GM19193 (cell line): Measurements from ENCODE around the gene TARS3.

ENCODE experiments used
- POLR2A ChIP-seq: IDR thresholded peaks from 4 replicates; pipeline ENCODE4 v1.6.1; 2011; ENCODE audit not compliant: insufficient read depth, insufficient read length; ENCODE audit errors: extremely low read depth

TARS3 gene

DNA sequence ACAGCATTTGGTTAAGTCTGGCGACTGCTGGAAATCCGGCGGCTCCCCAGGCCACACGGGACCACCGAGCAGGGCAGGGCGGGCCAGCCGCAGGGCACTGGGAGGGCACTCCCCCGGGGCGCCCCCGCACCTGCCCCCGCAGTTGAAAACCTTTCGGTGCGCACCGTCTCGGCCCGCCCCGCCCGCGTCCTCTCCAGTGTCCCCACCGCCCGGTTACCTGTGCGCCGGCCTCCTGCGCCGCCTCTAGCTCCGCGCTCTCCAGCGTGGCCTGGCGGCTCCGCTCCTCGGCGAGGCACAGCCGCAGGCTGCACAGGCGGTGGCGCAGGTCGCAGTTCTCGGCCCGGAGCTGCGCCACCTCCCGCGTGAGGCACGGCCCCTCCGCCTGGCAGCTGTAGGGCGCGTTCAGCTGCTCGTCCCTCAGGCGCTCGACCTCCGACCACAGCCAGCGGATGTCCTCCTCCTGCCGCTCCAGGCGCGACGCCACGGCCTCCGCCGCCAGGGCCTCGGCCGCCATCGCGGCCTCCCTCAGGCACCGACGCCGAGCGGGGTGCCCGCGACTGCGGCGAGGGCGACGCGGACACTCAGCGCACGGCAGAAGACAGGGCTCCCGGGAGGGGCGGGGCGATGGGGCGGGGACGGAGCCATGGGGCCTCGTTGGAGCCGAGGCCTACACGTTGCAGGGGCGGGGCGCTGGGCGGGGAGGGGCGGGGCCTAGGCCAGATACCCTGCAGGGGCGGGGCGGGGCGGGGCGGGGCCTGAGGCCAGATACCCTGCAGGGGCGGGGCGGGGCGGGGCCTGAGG, at the start of gene TARS3:
Gene TARS3, minus strand, starts transcription at position 600 of the 801 bp plus-strand sequence. Its CDS starts 86 bp downstream, at position 514.
- TF ChIP-seq POLR2A, result peak; percentile 92

DNA sequence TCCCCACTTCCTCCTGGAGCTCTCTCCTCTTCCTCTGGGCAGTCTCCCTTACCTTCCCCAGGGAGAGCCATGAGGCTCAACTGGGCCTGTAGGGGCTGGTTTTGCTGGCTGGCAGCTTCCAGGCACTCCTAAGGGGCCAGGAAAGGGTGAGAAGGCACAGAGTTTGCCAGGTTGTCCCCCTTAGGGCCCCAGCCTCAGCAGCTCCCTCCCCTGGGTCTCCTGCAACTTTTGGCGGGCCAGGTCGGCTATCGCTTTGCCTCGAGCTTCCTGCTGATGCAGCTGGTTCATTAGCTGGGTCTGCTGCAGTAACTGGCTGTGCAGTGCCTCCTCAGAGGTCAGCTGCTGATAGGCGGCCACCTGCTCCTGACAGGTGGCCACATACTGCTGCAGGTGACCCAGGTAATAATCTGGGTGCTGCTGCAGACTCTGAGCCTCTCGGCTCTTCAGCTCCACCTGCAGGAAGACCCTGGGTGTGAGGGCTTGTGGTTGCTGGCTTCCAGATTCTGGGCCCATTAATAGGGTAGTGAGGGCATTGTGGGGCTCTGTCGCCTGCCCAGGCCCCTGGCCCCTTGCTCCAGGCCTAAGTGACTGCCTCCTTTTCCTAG, 49.3 kb upstream of the TARS3 start:
- no peak for TF ChIP-seq POLR2A

DNA sequence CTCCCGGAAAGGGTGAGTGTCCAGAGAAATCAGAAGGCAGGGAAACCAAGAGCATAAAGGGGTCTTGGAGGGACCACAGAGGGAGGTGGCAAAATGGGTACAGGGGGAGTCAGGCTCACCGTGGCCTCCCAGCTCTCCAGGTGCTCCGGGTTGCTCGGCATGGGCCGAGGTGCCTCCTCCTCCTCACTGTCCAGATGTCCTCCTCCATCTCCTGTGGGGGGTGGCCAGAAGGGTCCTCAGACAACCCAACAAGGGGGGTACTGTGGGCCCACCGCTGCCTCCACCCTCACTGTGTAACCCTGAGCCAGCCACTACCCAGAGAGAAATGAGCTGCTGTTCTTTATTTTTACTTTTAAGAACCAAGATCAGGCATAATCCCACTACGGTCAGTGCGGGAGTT, 48.6 kb upstream of the TARS3 start:
- no peak for TF ChIP-seq POLR2A

DNA sequence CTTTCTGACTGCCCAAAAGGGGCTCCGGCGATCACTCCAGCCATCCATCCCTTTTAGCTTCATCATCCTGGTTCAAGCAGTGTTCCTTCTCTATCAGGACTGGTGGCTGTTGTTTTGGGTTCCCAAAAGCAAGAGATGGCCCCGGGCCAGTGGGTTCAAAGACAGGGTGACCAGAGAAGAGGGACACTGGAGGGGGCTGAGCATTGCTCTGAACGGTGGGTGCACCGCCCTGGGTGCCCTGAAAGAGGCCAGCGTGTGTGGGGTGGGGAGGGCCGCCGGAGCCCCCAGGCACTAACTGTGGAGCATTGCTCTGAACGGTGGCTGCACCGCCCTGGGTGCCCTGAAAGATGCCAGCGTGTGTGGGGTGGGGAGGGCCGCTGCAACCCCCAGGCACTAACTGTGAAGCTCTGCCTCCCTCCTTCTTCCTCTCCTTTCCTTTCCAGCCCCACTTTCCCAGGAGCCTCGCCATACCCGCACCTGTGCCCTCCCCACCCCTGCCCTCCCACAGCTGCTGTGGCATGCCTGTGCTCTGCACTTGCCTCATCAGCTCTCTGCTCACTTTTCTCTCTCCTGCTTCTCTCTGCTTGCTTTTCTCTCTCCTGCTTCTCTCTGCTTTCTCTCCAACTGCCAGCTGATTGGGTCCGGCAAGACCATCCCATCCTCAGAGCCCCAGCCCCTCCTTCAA, 41.6 kb upstream of the TARS3 start:
- no peak for TF ChIP-seq POLR2A

DNA sequence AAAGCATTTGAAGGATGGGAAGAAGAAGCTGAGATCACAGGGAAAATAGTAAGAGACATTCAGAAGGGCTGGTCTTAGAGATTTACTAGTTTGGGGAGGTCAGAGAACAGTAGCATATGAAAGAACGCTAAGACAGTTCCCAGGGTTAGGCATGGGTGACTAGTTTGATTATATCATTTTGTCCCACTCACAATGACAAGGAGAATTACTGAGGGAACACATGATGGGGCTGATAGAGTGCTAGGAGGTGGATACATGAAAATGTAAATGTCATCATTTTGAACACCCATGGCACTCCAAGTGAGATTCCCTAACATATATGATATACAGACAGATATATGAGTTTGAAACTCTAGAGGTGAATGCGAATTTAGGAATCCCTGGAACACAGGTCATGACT, 9.3 kb upstream of the TARS3 start:
- TF ChIP-seq POLR2A, result no peak

DNA sequence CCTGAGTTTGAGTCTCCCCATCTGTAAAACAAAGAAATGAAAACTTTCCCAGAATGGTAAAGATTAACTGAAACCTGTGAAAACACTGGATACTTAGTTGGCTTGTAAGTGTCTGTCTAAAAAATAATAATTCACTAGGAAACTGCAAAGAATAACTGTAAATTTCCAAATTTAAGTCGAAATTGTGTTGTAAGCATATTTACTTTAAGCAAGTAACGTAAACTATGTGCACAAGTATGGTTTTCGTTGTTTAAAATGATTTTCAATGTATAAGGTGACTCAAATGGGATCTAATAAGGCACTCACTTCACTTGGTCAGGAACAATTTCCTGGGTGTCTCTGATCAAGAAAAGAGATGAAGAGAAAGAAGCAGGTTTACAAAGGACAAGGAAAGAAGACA, 8.5 kb upstream of the TARS3 start:
- TF ChIP-seq POLR2A, result no peak

DNA sequence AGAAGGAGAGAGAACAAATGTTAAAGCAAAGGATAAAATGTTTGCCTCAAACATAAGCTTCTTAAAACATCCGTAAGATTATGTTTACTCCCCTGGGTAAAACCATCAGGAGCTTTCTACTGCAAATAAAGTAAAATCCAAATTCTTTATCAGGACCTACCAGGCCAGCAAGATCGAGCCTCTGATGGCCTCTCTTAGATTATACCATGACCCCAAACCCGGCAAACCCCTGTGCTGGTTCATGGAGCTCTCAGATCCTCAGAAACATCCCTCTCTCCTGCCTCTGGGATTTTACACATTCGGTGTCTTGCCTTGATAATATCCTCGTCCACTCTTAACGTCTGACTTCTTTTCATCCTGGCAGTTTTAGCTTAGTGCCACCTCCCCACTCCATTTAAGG, 7.5 kb upstream of the TARS3 start:
- no peak for TF ChIP-seq POLR2A

DNA sequence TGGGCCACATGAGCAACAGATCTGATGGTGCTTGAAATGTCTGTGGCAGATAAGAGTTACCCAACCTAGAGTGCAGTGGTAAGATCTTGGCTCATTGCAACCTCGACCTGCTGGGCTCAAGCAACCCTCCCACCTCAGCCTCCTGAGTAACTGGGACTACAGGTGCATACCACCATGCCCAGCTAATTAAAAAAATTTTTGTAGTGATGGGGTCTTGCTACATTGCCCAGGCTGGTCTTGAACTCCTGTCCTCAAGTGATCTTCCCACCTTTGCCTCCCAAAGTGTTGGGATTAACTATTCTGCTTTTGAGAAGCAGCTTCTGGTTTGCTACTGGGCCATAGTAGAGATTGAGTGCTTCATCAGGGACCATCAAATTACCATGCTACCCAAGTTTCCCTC, 2.9 kb upstream of the TARS3 start:
- TF ChIP-seq POLR2A, result no peak

DNA sequence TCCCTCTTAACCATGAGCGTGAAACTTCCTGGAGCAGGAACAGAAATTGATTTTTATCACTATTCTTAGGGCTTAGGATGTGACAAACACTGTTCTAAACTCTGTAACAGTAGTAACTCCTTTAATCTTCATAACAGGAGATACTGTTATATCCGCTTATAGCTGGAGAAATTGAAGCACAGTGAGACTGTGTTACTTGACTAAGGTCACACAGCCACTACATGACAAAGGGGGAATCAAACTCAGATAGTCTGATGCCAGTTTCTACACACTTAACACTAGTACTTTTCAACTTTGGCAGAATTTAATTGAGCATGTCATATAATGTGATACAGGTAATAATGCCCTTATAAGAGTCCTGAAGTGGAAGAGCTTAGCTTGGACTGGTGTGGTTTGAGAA, 800 bp upstream of the TARS3 start:
- TF ChIP-seq POLR2A, result no peak

DNA sequence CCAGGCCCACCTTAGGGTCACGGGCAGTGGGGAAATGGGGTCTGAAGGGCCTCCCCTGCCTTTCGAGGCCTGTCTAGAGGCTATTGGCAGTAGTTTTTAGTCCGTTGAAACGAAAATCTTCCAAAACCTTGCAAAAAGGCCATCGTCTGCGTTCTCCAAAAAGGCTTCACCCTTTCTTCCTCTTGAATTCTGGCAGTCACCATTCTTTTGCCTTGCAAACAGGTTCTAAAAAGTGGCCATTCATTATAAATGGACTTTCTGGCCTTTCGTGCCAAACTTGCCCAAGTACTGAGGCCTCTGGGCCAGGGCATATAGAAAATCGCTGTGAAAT, 367 bp upstream of the TARS3 start:
- TF ChIP-seq POLR2A, result no peak

DNA sequence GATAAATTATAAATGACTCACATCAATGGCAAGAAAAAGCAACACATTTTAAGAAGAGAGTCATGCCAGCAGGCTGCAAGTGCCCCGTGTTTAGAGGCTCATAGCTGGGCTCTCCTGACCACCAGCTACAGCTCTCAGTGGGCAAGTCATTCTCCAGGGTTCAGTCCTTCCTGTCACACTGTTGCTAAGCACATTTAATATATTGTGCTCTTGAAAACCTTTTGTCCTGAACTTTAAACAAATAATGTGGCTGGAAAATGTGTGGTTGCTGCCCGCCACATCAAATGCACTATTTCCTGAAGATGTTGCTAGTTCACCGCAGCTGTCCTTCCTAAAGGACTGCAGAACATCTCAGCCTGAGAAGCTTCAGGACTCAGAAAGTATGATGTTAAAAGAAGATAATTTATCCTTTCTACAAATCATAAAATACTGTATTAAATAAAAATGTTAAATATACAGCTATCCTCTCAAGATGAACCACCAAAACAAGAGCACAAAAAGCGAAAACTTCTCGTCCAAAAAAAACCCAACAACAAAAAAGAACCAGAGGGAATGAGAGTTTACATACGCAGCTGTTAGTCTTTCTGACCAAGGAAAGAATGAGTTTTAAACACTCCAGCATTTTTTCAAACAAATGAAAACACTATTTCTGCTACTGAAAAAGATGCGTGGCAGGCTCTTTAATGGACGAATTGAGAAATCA, 951 bp downstream of the TARS3 start:
- no peak for TF ChIP-seq POLR2A

DNA sequence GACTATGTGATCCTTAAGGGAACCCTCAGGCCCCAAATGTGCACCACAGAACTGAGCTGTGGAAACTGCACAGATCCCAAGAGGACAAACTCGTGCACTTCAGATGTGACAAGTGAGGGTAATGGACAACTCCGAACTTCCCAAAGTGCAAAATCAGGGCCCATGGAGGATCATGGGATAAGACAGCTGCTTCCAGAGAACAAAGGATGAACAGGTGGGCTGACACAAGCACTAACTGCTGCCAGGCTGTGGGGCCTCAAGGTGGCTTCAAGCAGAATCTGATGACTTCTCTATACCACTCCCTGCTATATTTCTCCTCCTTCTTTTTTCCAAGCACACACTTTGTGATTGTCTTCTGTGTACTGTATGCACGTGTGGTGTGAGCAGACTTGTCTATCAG, 5.4 kb downstream of the TARS3 start:
- no peak for TF ChIP-seq POLR2A

DNA sequence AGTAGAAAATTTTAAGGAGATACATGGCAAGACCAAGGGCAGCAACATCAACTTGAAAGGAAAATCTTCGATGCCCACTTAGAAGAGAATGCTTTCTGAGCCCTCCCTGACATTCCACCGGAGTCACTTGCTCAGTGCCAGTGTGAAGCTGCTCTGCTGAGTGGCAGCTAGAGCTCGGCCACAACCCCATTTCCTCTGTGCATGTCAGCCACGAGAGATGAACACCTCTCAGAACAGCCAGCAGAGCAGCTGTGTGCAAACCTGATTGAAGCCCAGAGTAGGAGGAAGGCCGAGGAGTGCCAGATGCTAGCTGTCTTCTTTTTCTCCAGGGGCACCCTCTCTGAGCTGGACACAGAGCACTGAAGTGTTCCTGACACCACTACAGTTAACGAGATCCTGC, 12.2 kb downstream of the TARS3 start:
- TF ChIP-seq POLR2A, result no peak

DNA sequence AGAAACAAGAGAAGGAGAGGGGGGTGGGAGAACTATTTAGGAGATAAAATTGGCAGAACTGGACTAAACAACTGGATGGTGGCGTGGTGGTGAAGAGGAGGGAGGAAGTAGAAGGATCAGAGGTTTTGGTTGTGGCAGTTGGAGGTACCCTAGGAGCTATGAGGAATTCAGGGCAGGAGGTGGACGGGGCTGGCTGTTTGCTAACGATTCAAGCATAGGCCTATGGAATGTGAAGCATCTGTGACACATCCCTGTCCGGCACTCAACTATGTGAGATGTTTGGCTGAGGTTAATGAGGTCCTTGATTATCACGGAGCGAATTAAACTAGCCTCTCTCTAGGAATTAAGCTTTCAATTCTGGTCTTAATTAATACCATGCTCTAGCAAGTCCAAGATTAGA, 13.5 kb downstream of the TARS3 start:
- TF ChIP-seq POLR2A, result no peak

DNA sequence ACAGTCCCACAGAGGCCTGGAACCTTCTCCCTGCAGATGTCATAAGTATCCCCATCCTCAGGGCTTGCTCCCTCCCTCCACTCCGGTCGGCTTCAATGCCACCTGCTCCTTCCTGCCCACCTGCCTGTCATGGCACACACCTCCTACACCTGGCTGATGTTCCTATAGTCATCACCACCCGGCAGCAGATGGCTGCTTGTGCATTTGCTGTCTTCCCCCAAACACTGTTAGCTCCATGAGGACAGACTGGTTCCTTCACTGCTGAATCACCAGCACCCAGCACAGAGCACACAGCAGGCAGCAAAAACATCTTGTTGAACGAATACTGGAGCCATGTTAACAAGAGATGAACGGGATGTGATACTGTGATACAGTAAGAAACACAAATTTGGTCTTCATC, 14.8 kb downstream of the TARS3 start:
- TF ChIP-seq POLR2A, result no peak
